Uterus (tissue), 4 donors: ENCODE results near the gene ELK3. TPM values are rescaled to one million over a fixed set of nuclear protein-coding genes. Genes with fewer than 3 reads are reported as not detected.

Source experiments
- DNase-seq, 2 donors: peaks; one replicate each; pipeline ENCODE4 v3.0.0-alpha.2; 2019 to 2020
- H3K27ac ChIP-seq, 2 donors: fragments of 200-600 bp; sonication (generic); 1 replicate in 1 of 2; 2 replicates in 1 of 2; pipeline ENCODE4 v1.5.1; 2016 to 2018
- H3K27me3 ChIP-seq, 2 donors: fragments of 200-600 bp; sonication (generic); one replicate each; pipeline ENCODE4 v1.5.1; 2018 to 2019; ENCODE audit warnings: control low read depth in 1 of 2
- H3K36me3 ChIP-seq, 2 donors: fragments of 200-600 bp; sonication (generic); one replicate each; pipeline ENCODE4 v1.5.1; 2019; ENCODE audit warnings: control low read depth in 1 of 2
- H3K4me1 ChIP-seq, 2 donors: fragments of 200-600 bp; sonication (generic); one replicate each; pipeline ENCODE4 v1.5.1; 2018 to 2019; ENCODE audit warnings: control low read depth in 1 of 2
- H3K4me3 ChIP-seq, 2 donors: fragments of 200-600 bp; sonication (generic); 1 replicate in 1 of 2; 2 replicates in 1 of 2; pipeline ENCODE4 v1.5.1; 2018 to 2019; ENCODE audit warnings: mild to moderate bottlenecking in 1 of 2
- H3K9me3 ChIP-seq, 2 donors: fragments of 200-600 bp; sonication (generic); one replicate each; pipeline ENCODE4 v1.5.1; 2019; ENCODE audit warnings: control low read depth in 1 of 2
- POLR2A ChIP-seq, 2 donors: fragments of 450-650 bp; IDR thresholded peaks; one replicate each; pipeline ENCODE4 v1.6.1; 2016; ENCODE audit warnings: antibody characterized with exemption in 2 of 2, mild to moderate bottlenecking in 1 of 2, moderate library complexity in 1 of 2
- intact Hi-C: fragments of 100-400 bp; cut with DNase I; formaldehyde crosslinking; loops from one replicate; pipeline ENCODE4 v1.15.1; 2023; ENCODE audit warnings: low total_unique reads
- total RNA-seq, 4 donors: library from RNA; depleted of rRNA in 3 of 4; stranded (reverse); fragments of >200 nt in 3 of 4; gene quantifications; one replicate each; pipeline versions ENCODE4 v1.1.0 to v1.2.4, GENCODE V29; 2014 to 2023
- TF ChIP-seq, protein P1 (sequence below), 4 experiments: fragments of 200-600 bp in 2 of 4; fragments of 450-650 bp in 2 of 4; sonication (generic) in 2 of 4; IDR thresholded peaks; one replicate each; pipeline ENCODE4 v1.5.1; 2016 to 2019; ENCODE audit warnings: antibody characterized with exemption in 4 of 4, mild to moderate bottlenecking in 2 of 4, moderate library complexity in 1 of 4
- donor health status: DM: yes; HTN: yes; CAD: no.

Gene ELK3
- total RNA-seq, 4 donors from 2014 or later = 36.8 to 81.1 (median 44.9) TPM

DNA sequence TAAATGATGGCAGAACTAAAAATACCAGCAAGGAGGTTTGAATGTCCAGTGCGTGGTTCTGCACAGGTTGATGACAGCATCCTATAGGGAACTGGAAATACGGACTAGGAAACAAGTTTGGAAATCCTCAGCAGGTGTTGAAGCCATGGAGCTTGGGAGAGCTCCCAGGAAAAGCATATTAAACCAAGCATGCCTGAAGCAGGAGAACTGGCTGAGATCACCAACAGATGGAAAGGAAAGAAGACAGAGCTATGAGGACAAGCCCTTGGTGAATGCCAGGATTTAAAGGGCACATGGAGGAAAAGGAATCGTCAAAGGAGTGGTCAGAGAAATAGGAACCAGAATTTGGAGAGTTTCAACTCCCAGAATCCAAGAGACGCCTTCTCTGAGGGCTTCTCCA lies 21.2 kb upstream of the ELK3 start:
- Histone ChIP-seq H3K27me3 (no peaks in the 10 kb centered on the region), H3K27ac (no peak overlapping the region), H3K4me3 (no peak overlapping the region), H3K4me1 (no peaks in the 10 kb centered on the region), H3K36me3 (no peaks in the 10 kb centered on the region), H3K9me3 (no peaks in the 10 kb centered on the region)
- TF ChIP-seq, protein P1, sequence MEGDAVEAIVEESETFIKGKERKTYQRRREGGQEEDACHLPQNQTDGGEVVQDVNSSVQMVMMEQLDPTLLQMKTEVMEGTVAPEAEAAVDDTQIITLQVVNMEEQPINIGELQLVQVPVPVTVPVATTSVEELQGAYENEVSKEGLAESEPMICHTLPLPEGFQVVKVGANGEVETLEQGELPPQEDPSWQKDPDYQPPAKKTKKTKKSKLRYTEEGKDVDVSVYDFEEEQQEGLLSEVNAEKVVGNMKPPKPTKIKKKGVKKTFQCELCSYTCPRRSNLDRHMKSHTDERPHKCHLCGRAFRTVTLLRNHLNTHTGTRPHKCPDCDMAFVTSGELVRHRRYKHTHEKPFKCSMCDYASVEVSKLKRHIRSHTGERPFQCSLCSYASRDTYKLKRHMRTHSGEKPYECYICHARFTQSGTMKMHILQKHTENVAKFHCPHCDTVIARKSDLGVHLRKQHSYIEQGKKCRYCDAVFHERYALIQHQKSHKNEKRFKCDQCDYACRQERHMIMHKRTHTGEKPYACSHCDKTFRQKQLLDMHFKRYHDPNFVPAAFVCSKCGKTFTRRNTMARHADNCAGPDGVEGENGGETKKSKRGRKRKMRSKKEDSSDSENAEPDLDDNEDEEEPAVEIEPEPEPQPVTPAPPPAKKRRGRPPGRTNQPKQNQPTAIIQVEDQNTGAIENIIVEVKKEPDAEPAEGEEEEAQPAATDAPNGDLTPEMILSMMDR (IDR thresholded peaks at IDR 0.05) = no peak
- no peak for TF ChIP-seq POLR2A (IDR thresholded peaks at IDR 0.05)
- no peak for DNase-seq
- intact Hi-C loops = no loop called here

DNA sequence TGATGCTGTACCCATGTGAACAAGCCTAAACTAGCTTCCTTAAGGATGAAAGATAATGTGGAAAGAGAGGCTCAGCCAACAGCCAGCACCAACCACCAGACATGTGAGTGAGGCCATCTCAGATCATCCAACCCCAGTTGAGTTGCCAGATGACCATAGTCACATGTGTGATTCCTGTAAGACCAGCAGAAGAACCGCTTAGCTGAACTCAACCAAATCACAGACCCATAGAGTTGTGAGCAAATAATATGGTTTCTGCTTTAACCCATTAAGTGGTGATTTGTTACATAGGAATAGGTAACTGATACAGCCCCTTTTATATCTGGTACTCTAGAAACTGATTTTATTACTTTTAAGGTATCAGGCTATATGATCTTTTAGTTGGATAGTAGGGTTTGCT lies 17.6 kb upstream of the ELK3 start:
- H3K36me3 ChIP-seq = no peaks in the 10 kb centered on the region
- H3K9me3 ChIP-seq = no peaks in the 10 kb centered on the region
- DNase-seq = no peak
- no peak for TF ChIP-seq POLR2A (IDR thresholded peaks at IDR 0.05)
- TF ChIP-seq, protein P1 (IDR thresholded peaks at IDR 0.05) = no peak
- H3K27ac ChIP-seq = no peak overlapping the region
- no peak overlapping the region for H3K4me3 ChIP-seq
- no peaks in the 10 kb centered on the region for H3K27me3 ChIP-seq
- intact Hi-C loops = no loop called here
- no peaks in the 10 kb centered on the region for H3K4me1 ChIP-seq

DNA sequence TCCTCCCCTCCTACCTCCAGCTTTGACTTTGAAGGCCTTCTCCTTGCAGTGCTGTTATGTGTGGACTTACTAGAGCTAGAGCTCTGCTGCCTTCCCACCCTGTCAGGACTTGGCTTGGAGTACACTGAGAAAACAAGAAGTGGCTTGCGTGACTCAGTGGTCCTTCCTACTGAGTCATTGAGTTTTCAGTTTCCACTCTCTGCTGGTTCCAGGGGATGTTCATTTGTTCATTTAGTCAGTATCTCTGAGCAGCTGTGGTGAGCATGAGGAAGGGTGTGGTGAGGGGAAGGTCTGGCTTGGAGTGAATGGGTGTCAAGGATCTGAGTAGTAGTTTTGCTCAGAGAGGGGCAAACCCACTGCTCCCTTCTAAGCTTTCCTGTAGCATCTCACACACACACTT lies 17.2 kb upstream of the ELK3 start:
- no peak for DNase-seq
- intact Hi-C loops = no loop called here
- H3K4me3 ChIP-seq = no peak overlapping the region
- H3K9me3 ChIP-seq = no peaks in the 10 kb centered on the region
- TF ChIP-seq, protein P1 (IDR thresholded peaks at IDR 0.05) = no peak
- no peak for TF ChIP-seq POLR2A (IDR thresholded peaks at IDR 0.05)
- H3K4me1 ChIP-seq = no peaks in the 10 kb centered on the region
- no peaks in the 10 kb centered on the region for H3K27me3 ChIP-seq
- no peaks in the 10 kb centered on the region for H3K36me3 ChIP-seq
- no peak overlapping the region for H3K27ac ChIP-seq

DNA sequence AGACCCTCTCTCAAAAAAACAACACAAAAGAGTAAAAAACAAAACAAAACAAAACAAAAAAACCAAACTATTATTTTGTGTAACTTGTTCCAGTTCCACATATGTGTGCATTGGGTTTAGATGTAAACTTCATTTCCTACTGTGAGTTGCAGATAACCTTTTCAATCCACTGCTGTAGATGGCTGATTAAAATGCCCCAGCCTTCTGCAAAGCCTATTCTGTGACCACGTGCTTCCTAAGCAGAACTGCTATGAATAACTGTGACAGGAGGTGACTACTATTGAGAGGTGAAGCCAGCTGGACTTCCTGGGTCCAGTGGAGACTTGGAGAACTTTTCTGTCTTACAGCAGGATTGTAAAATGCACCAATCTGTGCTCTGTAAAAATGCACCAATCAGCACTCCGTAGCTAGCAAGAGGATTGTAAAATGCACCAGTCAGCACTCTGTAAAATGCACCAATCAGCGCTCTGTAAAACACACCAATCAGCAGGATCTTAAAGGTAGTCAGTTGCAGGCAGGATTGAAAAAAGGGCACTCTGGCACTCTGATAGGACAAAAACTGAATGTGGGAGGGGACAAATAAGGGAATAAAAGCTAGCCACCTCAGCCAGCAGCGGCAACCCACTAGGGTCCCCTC lies 10.3 kb upstream of the ELK3 start:
- no peaks in the 10 kb centered on the region for H3K36me3 ChIP-seq
- no peaks in the 10 kb centered on the region for H3K9me3 ChIP-seq
- intact Hi-C loops = no loop called here
- no peaks in the 10 kb centered on the region for H3K27me3 ChIP-seq
- no peak overlapping the region for H3K27ac ChIP-seq
- DNase-seq = no peak
- no peak for TF ChIP-seq POLR2A (IDR thresholded peaks at IDR 0.05)
- TF ChIP-seq, protein P1 (IDR thresholded peaks at IDR 0.05) = no peak
- no peak overlapping the region for H3K4me3 ChIP-seq
- H3K4me1 ChIP-seq = no peaks in the 10 kb centered on the region

DNA sequence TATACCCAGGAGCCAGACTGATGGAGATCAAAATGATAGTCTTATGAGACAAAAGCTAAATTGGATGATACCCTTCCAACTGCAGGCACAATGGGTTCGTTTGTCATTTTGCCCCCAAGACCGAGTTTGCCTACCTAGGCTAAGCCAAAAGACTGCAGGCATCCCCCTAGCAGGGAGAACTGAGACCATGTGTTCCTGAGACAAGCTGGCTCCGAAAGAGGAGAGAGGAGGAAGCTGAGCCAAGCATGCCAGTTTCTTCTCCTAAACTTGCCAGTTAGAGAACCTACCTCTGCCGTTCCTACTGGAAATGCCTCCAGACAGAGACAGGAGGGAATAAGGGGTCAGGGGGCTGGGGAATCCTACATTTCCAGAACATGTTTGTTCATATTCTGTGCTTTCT lies 8.3 kb upstream of the ELK3 start:
- TF ChIP-seq, protein P1 (IDR thresholded peaks at IDR 0.05) = no peak
- no peak for TF ChIP-seq POLR2A (IDR thresholded peaks at IDR 0.05)
- Histone ChIP-seq H3K4me1 (no peaks in the 10 kb centered on the region), H3K9me3 (no peaks in the 10 kb centered on the region), H3K27ac (no peak overlapping the region), H3K4me3 (no peak overlapping the region), H3K27me3 (no peaks in the 10 kb centered on the region), H3K36me3 (no peaks in the 10 kb centered on the region)
- intact Hi-C loops = no loop called here
- DNase-seq = no peak
